Lower lobe of right lung (tissue), 2 donors: Measurements from ENCODE around the gene CGAS. TPM values are rescaled to one million over a fixed set of nuclear protein-coding genes. Genes with fewer than 3 reads are reported as not detected.

Source experiments
- ATAC-seq, 2 donors: fragments of 200-7000 bp; cut with Tn5 transposase; one replicate each; pipeline ENCODE4 v1.9.1; 2020 to 2022; ENCODE audit warnings: mild to moderate bottlenecking in 2 of 2, moderate library complexity in 2 of 2
- DNase-seq: peaks from one replicate; pipeline ENCODE4 v3.0.0-alpha.2; 2020
- H3K27ac ChIP-seq: fragments of 200-600 bp; one replicate; pipeline ENCODE4 v1.8.0; 2022
- H3K27me3 ChIP-seq: fragments of 200-600 bp; one replicate; pipeline ENCODE4 v1.8.0; 2022; ENCODE audit warnings: low read depth
- H3K36me3 ChIP-seq: fragments of 200-600 bp; one replicate; pipeline ENCODE4 v1.8.0; 2022; ENCODE audit warnings: mild to moderate bottlenecking
- H3K4me1 ChIP-seq: fragments of 200-600 bp; one replicate; pipeline ENCODE4 v1.8.0; 2022
- H3K4me3 ChIP-seq: fragments of 200-600 bp; one replicate; pipeline ENCODE4 v1.8.0; 2022; ENCODE audit warnings: mild to moderate bottlenecking
- H3K9me3 ChIP-seq: fragments of 200-600 bp; one replicate; pipeline ENCODE4 v1.8.0; 2022
- CTCF ChIP-seq: fragments of 200-600 bp; IDR thresholded peaks from one replicate; pipeline ENCODE4 v1.8.0; 2022; ENCODE audit warnings: antibody characterized with exemption, mild to moderate bottlenecking
- intact Hi-C: fragments of 100-400 bp; cut with DNase I; formaldehyde crosslinking; loops from one replicate; pipeline ENCODE4 v1.11.0; 2022
- long read RNA-seq: library from polyadenylated mRNA; unstranded; transcript quantifications from one replicate; pipeline ENCODE4 v2.0.0, GENCODE V29; 2021
- total RNA-seq: library from RNA; stranded (reverse); fragmentation: NEBNext Ultra II Directional; extraction: Animal tissue kit (Norgen Biotek cat#: 25700); gene quantifications from one replicate; pipeline ENCODE4 v1.2.1, GENCODE V29; 2021
- donor health status: DM: no; HTN: yes; CAD: no; lungs with severe emphysema.

The CGAS gene
- total RNA-seq, result 10.4 TPM
- long read RNA-seq, transcript CGAS-201 (5 exons, 3,182 nt), result major isoform, 16 of 21 reads
- long read RNA-seq, partial matches to known transcripts, result 1 of 21 reads
- long read RNA-seq, other reads (novel, unspliced or antisense), result 4 of 21 reads

GRCh38 chr6:73452107-73452461 lies at the start of gene CGAS:
Gene CGAS (minus strand): TSS chr6:73452297. CDS start chr6:73452181, 116 bp downstream.
- ATAC-seq (peak; percentile 94), DNase-seq (peak; percentile 90)
- Histone ChIP-seq H3K27me3 (no peaks in the 10 kb centered on the region), H3K4me1 (peaks cover 29% of the 10 kb centered on the region), H3K36me3 (no peaks in the 10 kb centered on the region), H3K27ac (peak within 1 kb of the TSS; percentile 92), H3K4me3 (peak within 1 kb of the TSS; percentile 96), H3K9me3 (no peaks in the 10 kb centered on the region)
- no peak for TF ChIP-seq CTCF
- intact Hi-C loops, result no loop called here

- Histone ChIP-seq H3K4me3 (no peak overlapping the region), H3K27me3 (no peaks in the 10 kb centered on the region), H3K4me1 (peaks cover 4% of the 10 kb centered on the region), H3K36me3 (peaks cover 96% of the 10 kb centered on the region), H3K27ac (no peak overlapping the region), H3K9me3 (no peaks in the 10 kb centered on the region)
- ATAC-seq (no peak), DNase-seq (no peak)
- no peak for TF ChIP-seq CTCF
- intact Hi-C loops, result no loop called here
Measured at GRCh38 chr6:73497915-73498314, 45.8 kb upstream of the CGAS start.

GRCh38 chr6:73491377-73491776 lies 39.3 kb upstream of the CGAS start:
- Histone ChIP-seq H3K4me3 (no peak overlapping the region), H3K36me3 (peaks cover 84% of the 10 kb centered on the region), H3K9me3 (no peaks in the 10 kb centered on the region), H3K4me1 (no peaks in the 10 kb centered on the region), H3K27me3 (no peaks in the 10 kb centered on the region), H3K27ac (no peak overlapping the region)
- TF ChIP-seq CTCF, result no peak
- no peak for ATAC-seq
- intact Hi-C loops, result no loop called here
- no peak for DNase-seq

GRCh38 chr6:73487473-73487872 lies 35.4 kb upstream of the CGAS start:
- DNase-seq, result no peak
- Histone ChIP-seq H3K4me1 (no peaks in the 10 kb centered on the region), H3K4me3 (no peak overlapping the region), H3K27ac (no peak overlapping the region), H3K9me3 (no peaks in the 10 kb centered on the region), H3K27me3 (no peaks in the 10 kb centered on the region), H3K36me3 (peaks cover 86% of the 10 kb centered on the region)
- intact Hi-C loops, result no loop called here
- no peak for TF ChIP-seq CTCF
- no peak for ATAC-seq

- DNase-seq, result no peak
- ATAC-seq, result no peak
- intact Hi-C loops, result no loop called here
- no peak overlapping the region for H3K4me3 ChIP-seq
- no peaks in the 10 kb centered on the region for H3K4me1 ChIP-seq
- H3K27me3 ChIP-seq, result no peaks in the 10 kb centered on the region
- H3K9me3 ChIP-seq, result no peaks in the 10 kb centered on the region
- TF ChIP-seq CTCF, result no peak
- H3K27ac ChIP-seq, result no peak overlapping the region
- H3K36me3 ChIP-seq, result peaks cover 98% of the 10 kb centered on the region
Measured at GRCh38 chr6:73484438-73484837, 32.3 kb upstream of the CGAS start.

GRCh38 chr6:73481969-73482368 lies 29.9 kb upstream of the CGAS start:
- Histone ChIP-seq H3K9me3 (no peaks in the 10 kb centered on the region), H3K27ac (no peak overlapping the region), H3K4me3 (no peak overlapping the region), H3K27me3 (no peaks in the 10 kb centered on the region), H3K36me3 (peaks cover 96% of the 10 kb centered on the region), H3K4me1 (no peaks in the 10 kb centered on the region)
- TF ChIP-seq CTCF, result no peak
- ATAC-seq (no peak), DNase-seq (no peak)
- intact Hi-C loops, result no loop called here
